Omental fat pad (tissue), 4 donors: ENCODE data around the gene ISM1. TPM values are rescaled to one million over a fixed set of nuclear protein-coding genes. Genes with fewer than 3 reads are reported as not detected.

ENCODE experiments used
- ATAC-seq: fragments of 150-250 bp; one replicate; pipeline ENCODE4 v1.9.1; 2016; ENCODE audit warnings: mild to moderate bottlenecking, moderate library complexity; ENCODE audit not compliant: low FRiP score
- DNase-seq: peaks from one replicate; pipeline ENCODE4 v3.0.0-alpha.2; 2019; ENCODE audit warnings: low spot score
- CTCF ChIP-seq, 3 donors: fragments of 450-650 bp; IDR thresholded peaks; one replicate each; pipeline ENCODE4 v1.5.1; 2016 to 2017; ENCODE audit warnings: antibody characterized with exemption in 3 of 3, mild to moderate bottlenecking in 3 of 3, moderate library complexity in 2 of 3
- total RNA-seq, 4 donors: library from RNA; depleted of rRNA; stranded (reverse); fragments of >200 nt; gene quantifications; one replicate each; pipeline ENCODE4 v1.1.0, GENCODE V29; 2016

The ISM1 gene
- total RNA-seq, 4 donors from 2014 or later: 1.6 to 7.9 (median 4.3) TPM

- ATAC-seq (no peak), DNase-seq (no peak)
- no peak for TF ChIP-seq CTCF (IDR thresholded peaks at IDR 0.05)
Observed at GRCh38 chr20:13286607-13287006, 65.5 kb downstream of the ISM1 start.

DNA sequence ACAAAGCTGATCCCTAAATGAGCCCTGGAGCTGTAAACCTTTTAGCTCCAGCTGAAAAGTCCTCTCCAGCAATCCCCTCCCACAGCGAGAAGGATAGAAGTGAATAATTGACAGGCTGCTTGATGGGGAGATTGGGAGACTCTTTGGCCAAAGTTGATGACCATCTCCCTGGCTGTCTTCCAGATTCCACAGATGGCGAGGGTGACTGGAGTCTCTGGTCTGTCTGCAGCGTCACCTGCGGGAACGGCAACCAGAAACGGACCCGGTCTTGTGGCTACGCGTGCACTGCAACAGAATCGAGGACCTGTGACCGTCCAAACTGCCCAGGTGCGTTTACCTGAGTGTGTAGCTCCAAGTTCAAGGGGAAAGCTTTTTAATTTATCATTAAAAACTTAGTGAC is 67.3 kb downstream of the ISM1 start:
- TF ChIP-seq CTCF (IDR thresholded peaks at IDR 0.05): no peak
- ATAC-seq: no peak

DNA sequence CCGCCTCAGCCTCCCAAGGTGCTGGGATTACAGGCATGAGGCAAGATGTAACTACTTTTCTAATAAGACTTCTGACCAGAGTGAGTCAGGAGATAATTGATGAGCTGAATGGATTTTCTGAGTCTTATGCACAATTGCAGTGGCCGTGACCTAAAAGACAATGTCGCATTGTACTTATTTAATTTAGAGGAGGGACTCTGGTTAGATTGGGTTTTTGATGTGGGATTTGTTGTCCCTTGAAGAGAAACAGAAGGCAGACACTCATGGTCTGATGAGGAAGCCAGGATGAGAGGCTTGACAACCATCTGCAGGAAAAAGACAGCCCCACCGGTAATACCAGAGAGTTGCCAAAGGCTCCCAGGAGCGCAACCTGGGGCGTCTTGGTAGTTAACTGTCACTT is 68.0 kb downstream of the ISM1 start:
- DNase-seq (no peak), ATAC-seq (no peak)
- no peak for TF ChIP-seq CTCF (IDR thresholded peaks at IDR 0.05)

More for the DNA sequence above, 67.3 kb downstream of the ISM1 start:
- DNase-seq: no peak

GRCh38 chr20:13290724-13291123 is 69.7 kb downstream of the ISM1 start:
- ATAC-seq (no peak), DNase-seq (no peak)
- no peak for TF ChIP-seq CTCF (IDR thresholded peaks at IDR 0.05)

DNA sequence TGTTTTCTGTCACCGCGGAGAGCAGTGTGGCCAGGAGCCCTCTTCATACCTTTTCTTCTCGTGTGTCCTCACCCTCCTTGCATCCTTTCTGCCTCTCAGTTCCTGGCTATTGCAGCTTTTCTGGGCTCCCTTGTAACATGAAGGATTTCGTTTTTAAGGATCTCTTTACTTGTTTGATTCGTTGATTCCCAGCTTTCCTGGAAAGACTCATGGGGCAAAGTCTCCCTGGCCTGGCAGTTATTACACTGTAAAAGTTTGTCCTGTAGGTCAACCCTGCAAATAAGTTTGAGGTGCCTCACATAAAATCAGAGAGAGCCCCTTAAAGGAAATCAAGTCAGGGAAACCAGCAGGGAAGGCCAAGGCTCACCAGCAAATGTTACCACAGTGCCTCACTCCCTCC is 70.1 kb downstream of the ISM1 start:
- DNase-seq (no peak), ATAC-seq (no peak)
- TF ChIP-seq CTCF (IDR thresholded peaks at IDR 0.05): no peak

- no peak for ATAC-seq
Observed at GRCh38 chr20:13292201-13292885, 71.3 kb downstream of the ISM1 start.

More at GRCh38 chr20:13292201-13292885, 71.3 kb downstream of the ISM1 start:
- DNase-seq: no peak
- no peak for TF ChIP-seq CTCF (IDR thresholded peaks at IDR 0.05)
